ENCODE data around the gene FGGY. TPM values are rescaled to one million over a fixed set of nuclear protein-coding genes. Genes with fewer than 3 reads are reported as not detected.

Gene FGGY
- total RNA-seq, 1 donor from 2014 or later, result 9.0 TPM

DNA sequence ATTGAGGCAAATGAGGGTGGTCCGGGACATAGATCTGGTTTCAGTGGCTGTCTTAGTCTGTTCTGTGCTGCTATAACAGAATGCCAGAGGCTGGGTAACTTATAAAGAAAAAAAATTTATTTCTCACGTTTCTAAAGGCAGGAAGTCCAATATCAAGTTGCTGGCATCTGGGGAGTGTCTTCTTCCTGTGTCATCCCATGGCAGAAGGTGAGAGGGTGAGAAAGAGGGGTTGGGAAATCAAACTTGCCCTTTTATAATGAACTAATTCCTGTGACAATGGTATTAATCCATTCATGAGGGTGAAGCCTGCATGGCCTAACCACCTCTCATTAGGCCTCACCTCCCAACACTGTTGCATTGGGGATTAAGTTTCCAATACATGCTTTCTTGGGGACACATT lies 3.7 kb upstream of the FGGY start:
- TF ChIP-seq, protein P1, sequence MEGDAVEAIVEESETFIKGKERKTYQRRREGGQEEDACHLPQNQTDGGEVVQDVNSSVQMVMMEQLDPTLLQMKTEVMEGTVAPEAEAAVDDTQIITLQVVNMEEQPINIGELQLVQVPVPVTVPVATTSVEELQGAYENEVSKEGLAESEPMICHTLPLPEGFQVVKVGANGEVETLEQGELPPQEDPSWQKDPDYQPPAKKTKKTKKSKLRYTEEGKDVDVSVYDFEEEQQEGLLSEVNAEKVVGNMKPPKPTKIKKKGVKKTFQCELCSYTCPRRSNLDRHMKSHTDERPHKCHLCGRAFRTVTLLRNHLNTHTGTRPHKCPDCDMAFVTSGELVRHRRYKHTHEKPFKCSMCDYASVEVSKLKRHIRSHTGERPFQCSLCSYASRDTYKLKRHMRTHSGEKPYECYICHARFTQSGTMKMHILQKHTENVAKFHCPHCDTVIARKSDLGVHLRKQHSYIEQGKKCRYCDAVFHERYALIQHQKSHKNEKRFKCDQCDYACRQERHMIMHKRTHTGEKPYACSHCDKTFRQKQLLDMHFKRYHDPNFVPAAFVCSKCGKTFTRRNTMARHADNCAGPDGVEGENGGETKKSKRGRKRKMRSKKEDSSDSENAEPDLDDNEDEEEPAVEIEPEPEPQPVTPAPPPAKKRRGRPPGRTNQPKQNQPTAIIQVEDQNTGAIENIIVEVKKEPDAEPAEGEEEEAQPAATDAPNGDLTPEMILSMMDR (IDR thresholded peaks at IDR 0.05), result no peak
- DNase-seq (ENCODE audit: low spot score), result no peak
- no peaks in the 10 kb centered on the region for H3K36me3 Mint-ChIP-seq (ENCODE audit: low read depth)

DNA sequence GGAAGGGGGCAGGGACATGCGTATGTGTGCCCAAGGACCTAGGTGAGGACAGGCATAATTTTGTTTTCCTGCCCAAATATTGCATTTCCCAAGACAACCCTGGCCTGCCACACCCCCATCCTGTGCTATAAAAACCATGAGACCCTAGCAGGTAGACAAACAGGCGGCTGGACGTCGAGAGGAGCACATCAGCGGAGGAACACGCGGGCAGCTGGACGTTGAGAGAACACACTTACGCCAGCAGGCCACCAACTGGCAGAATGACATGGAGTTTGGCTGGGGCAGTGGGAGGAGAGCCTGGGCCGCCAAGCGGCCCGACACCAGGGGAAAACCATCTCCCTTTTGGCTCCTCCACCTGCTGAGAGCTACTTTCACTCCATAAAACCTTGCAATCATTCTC lies 3.0 kb upstream of the FGGY start:
- H3K9me3 Mint-ChIP-seq (ENCODE audit: low read depth), result no peaks in the 10 kb centered on the region
- H3K36me3 Mint-ChIP-seq (ENCODE audit: low read depth), result no peaks in the 10 kb centered on the region
- TF ChIP-seq, protein P1 (IDR thresholded peaks at IDR 0.05), result no peak
- H3K27ac Mint-ChIP-seq (ENCODE audit: unreplicated experiment), result no peak overlapping the region
- H3K27me3 Mint-ChIP-seq (ENCODE audit: low read depth), result no peaks in the 10 kb centered on the region
- DNase-seq (ENCODE audit: low spot score), result no peak
- H3K4me3 Mint-ChIP-seq (ENCODE audit: unreplicated experiment), result no peak overlapping the region
- peaks cover 13% of the 10 kb centered on the region for H3K4me1 Mint-ChIP-seq (ENCODE audit: low read depth)

More for the DNA sequence above, 3.7 kb upstream of the FGGY start:
- H3K4me3 Mint-ChIP-seq (ENCODE audit: unreplicated experiment), result no peak overlapping the region
- peaks cover 12% of the 10 kb centered on the region for H3K4me1 Mint-ChIP-seq (ENCODE audit: low read depth)
- no peaks in the 10 kb centered on the region for H3K27me3 Mint-ChIP-seq (ENCODE audit: low read depth)
- no peaks in the 10 kb centered on the region for H3K9me3 Mint-ChIP-seq (ENCODE audit: low read depth)
- H3K27ac Mint-ChIP-seq (ENCODE audit: unreplicated experiment), result no peak overlapping the region

- H3K27ac Mint-ChIP-seq (ENCODE audit: unreplicated experiment), result no peak overlapping the region
- H3K27me3 Mint-ChIP-seq (ENCODE audit: low read depth), result no peaks in the 10 kb centered on the region
- H3K4me1 Mint-ChIP-seq (ENCODE audit: low read depth), result peaks cover 13% of the 10 kb centered on the region
- no peaks in the 10 kb centered on the region for H3K36me3 Mint-ChIP-seq (ENCODE audit: low read depth)
- TF ChIP-seq, protein P1 (IDR thresholded peaks at IDR 0.05), result no peak
- H3K4me3 Mint-ChIP-seq (ENCODE audit: unreplicated experiment), result no peak overlapping the region
- no peak for DNase-seq (ENCODE audit: low spot score)
- H3K9me3 Mint-ChIP-seq (ENCODE audit: low read depth), result no peaks in the 10 kb centered on the region
Measured at GRCh38 chr1:59294423-59294822, 2.5 kb upstream of the FGGY start.

GRCh38 chr1:59295618-59296017 lies 1.3 kb upstream of the FGGY start:
- H3K36me3 Mint-ChIP-seq (ENCODE audit: low read depth), result no peaks in the 10 kb centered on the region
- TF ChIP-seq, protein P1 (IDR thresholded peaks at IDR 0.05), result no peak
- DNase-seq (ENCODE audit: low spot score), result no peak
- H3K27me3 Mint-ChIP-seq (ENCODE audit: low read depth), result no peaks in the 10 kb centered on the region
- H3K4me1 Mint-ChIP-seq (ENCODE audit: low read depth), result peaks cover 13% of the 10 kb centered on the region
- peak overlapping the region; percentile 76 for H3K4me3 Mint-ChIP-seq (ENCODE audit: unreplicated experiment)
- H3K9me3 Mint-ChIP-seq (ENCODE audit: low read depth), result no peaks in the 10 kb centered on the region
- no peak overlapping the region for H3K27ac Mint-ChIP-seq (ENCODE audit: unreplicated experiment)

GRCh38 chr1:59298026-59298583 lies 1.2 kb downstream of the FGGY start:
- peaks cover 5% of the 10 kb centered on the region for H3K36me3 Mint-ChIP-seq (ENCODE audit: low read depth)
- H3K27ac Mint-ChIP-seq (ENCODE audit: unreplicated experiment), result peak overlapping the region; percentile 96
- H3K9me3 Mint-ChIP-seq (ENCODE audit: low read depth), result peaks cover 4% of the 10 kb centered on the region
- TF ChIP-seq, protein P1 (IDR thresholded peaks at IDR 0.05), result no peak
- DNase-seq (ENCODE audit: low spot score), result no peak
- peak overlapping the region; percentile 82 for H3K4me3 Mint-ChIP-seq (ENCODE audit: unreplicated experiment)
- no peaks in the 10 kb centered on the region for H3K27me3 Mint-ChIP-seq (ENCODE audit: low read depth)
- H3K4me1 Mint-ChIP-seq (ENCODE audit: low read depth), result peaks cover 13% of the 10 kb centered on the region

Data from chondrocyte (in vitro differentiated cells).